Activated B cell treated with CpG ODN at 0.5 μM for 24 hours (primary cell): Measurements from ENCODE around the gene RTRAF. TPM values are rescaled to one million over a fixed set of nuclear protein-coding genes. Genes with fewer than 3 reads are reported as not detected.

Experiments used
- ATAC-seq: fragments of 200-7000 bp; cut with Tn5 transposase; one replicate; pipeline ENCODE4 v1.10.0; 2021; ENCODE audit warnings: low read depth, mild to moderate bottlenecking, moderate library complexity
- CTCF ChIA-PET: fragments of 350-600 bp; sonication (Branson Sonifier 250); formaldehyde crosslinking; loops from one replicate; lab custom pipeline; 2021; ENCODE audit warnings: antibody characterized with exemption; lab: Charles Lee
- POLR2A ChIA-PET: fragments of 350-600 bp; sonication (Branson Sonifier 250); formaldehyde crosslinking; loops from one replicate; lab custom pipeline; 2021; ENCODE audit warnings: antibody characterized with exemption; lab: Charles Lee
- DNase-seq: peaks from one replicate; pipeline ENCODE4 v3.0.0; 2022
- H3K27ac Mint-ChIP-seq: one replicate; pipeline ENCODE4 v1.8.0; 2020; ENCODE audit warnings: mixed read lengths
- H3K27me3 Mint-ChIP-seq: one replicate; pipeline ENCODE4 v1.8.0; 2021; ENCODE audit warnings: mixed read lengths
- H3K36me3 Mint-ChIP-seq: one replicate; pipeline ENCODE4 v1.8.0; 2021; ENCODE audit warnings: low read depth, mixed read lengths
- H3K4me1 Mint-ChIP-seq: one replicate; pipeline ENCODE4 v1.8.0; 2021; ENCODE audit warnings: mixed read lengths
- H3K4me3 Mint-ChIP-seq: one replicate; pipeline ENCODE4 v1.8.0; 2020; ENCODE audit warnings: mild to moderate bottlenecking, mixed read lengths
- H3K9me3 Mint-ChIP-seq: one replicate; pipeline ENCODE4 v1.8.0; 2020; ENCODE audit warnings: mixed read lengths
- CTCF ChIP-seq: fragments of 200-600 bp; IDR thresholded peaks from one replicate; pipeline ENCODE4 v1.8.0; 2022; ENCODE audit warnings: antibody characterized with exemption, mild to moderate bottlenecking
- intact Hi-C: fragments of 100-400 bp; cut with micrococcal nuclease; formaldehyde crosslinking; loops from one replicate; pipeline ENCODE4 v1.15.1; 2024
- total RNA-seq: library from RNA; stranded (reverse); gene quantifications from 2 replicates; pipeline ENCODE4 v1.2.3, GENCODE V29; 2022

RTRAF gene
- total RNA-seq, 1 donor from 2014 or later, result 160 TPM

DNA sequence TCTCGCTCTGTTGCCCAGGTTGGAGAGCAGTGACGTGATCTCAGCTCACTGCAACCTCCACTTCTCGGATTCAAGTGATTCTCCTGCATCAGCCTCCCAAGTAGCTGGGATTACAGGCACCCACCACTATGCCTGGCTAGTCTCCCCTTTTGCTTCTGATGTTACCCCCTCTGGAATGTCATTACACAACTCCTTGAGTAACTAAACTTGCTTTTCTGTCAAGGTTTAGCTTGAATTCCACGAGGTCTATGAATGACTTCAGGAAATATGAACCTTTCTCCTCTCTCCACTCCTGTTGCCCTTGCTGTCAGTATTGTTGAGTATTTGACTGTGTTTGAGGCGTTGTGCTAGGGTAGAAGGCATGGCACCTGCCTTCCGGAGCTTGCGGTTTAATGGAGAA is 16.8 kb upstream of the RTRAF start:
- Mint-ChIP-seq H3K4me1 (no peaks in the 10 kb centered on the region), H3K27ac (no peak overlapping the region), H3K27me3 (no peaks in the 10 kb centered on the region), H3K9me3 (no peaks in the 10 kb centered on the region), H3K4me3 (no peak overlapping the region), H3K36me3 (peaks cover 18% of the 10 kb centered on the region)
- intact Hi-C loops, result no loop called here
- CTCF ChIA-PET, result no interaction called here
- TF ChIP-seq CTCF, result no peak
- POLR2A ChIA-PET, result no interaction called here
- no peak for ATAC-seq
- no peak for DNase-seq

GRCh38 chr14:51977075-51977474 is 12.3 kb upstream of the RTRAF start:
- TF ChIP-seq CTCF, result no peak
- intact Hi-C loops, result loop anchor here (5.0 kb wide), 2 partner anchors 35 to 115 kb away; partner anchors contain the start of gene GNG2
- CTCF ChIA-PET, result interaction anchor here (1.3 to 4.7 kb wide), 4 partner anchors 95 to 694 kb away, joined by 3 to 42 read pairs (median 36); no protein-coding TSS in a partner anchor
- POLR2A ChIA-PET, result no interaction called here
- no peak for DNase-seq
- Mint-ChIP-seq H3K27ac (no peak overlapping the region), H3K4me3 (no peak overlapping the region), H3K9me3 (no peaks in the 10 kb centered on the region), H3K4me1 (peaks cover 6% of the 10 kb centered on the region), H3K36me3 (no peaks in the 10 kb centered on the region), H3K27me3 (no peaks in the 10 kb centered on the region)
- ATAC-seq, result no peak

- DNase-seq (no peak), ATAC-seq (no peak)
- H3K27ac Mint-ChIP-seq, result no peak overlapping the region
- no peak overlapping the region for H3K4me3 Mint-ChIP-seq
- intact Hi-C loops, result loop anchor here (1.0 to 5.0 kb wide), 7 partner anchors 36 to 695 kb away; partner anchors contain the start of gene GNG2
- H3K9me3 Mint-ChIP-seq, result peaks cover 2% of the 10 kb centered on the region
- TF ChIP-seq CTCF, result no peak
- POLR2A ChIA-PET, result no interaction called here
- H3K27me3 Mint-ChIP-seq, result no peaks in the 10 kb centered on the region
- peaks cover 6% of the 10 kb centered on the region for H3K4me1 Mint-ChIP-seq
- no peaks in the 10 kb centered on the region for H3K36me3 Mint-ChIP-seq
- CTCF ChIA-PET, result interaction anchor here (0.6 to 4.7 kb wide), 20 partner anchors 10 to 821 kb away, joined by 3 to 42 read pairs (median 5); partner anchors contain the start of genes GNG2, NID2 and RTRAF
Measured at GRCh38 chr14:51978681-51979085, 10.7 kb upstream of the RTRAF start.

DNA sequence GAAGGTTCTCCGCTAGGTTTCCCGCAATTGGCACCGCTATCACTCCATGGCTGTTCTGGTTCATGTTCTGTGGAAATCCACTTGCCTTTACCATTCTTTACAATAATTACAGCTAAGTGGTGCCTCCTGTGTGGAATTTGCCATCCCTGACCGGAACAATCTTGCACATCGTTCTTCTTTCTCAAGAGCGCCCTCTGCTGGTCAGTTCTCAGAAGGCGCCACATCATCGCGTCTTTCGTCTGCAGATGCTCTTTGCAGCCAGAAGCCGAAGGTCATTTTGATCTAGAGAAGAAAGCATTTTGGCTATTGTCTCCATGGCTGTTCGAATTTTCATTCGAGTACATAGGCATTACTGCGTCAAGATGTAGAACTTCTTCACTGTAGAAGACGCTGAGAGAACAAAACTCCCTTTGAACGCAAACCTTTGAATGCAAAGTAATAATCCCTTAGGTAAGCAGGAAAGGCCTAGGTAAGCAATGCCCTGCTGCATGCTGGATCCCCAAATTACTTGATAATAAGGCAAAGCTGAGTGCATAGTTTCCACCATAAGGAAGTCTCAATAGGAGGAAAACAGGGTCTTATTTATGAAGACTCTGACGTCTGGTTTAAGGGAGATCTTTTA is 10.1 kb upstream of the RTRAF start:
- Mint-ChIP-seq H3K9me3 (peaks cover 4% of the 10 kb centered on the region), H3K27me3 (no peaks in the 10 kb centered on the region), H3K4me1 (peaks cover 6% of the 10 kb centered on the region), H3K4me3 (no peak overlapping the region), H3K36me3 (no peaks in the 10 kb centered on the region), H3K27ac (no peak overlapping the region)
- TF ChIP-seq CTCF, result peak; percentile 37
- DNase-seq (peak; percentile 68), ATAC-seq (peak; percentile 75)
- intact Hi-C loops, result loop anchor here (1.0 to 5.0 kb wide), 7 partner anchors 37 to 696 kb away; partner anchors contain the start of gene GNG2
- ChIA-PET CTCF (interaction anchor here (0.7 to 4.7 kb wide), 17 partner anchors 10 to 822 kb away, joined by 3 to 42 read pairs (median 5); partner anchors contain the start of genes GNG2, NID2 and RTRAF), POLR2A (no interaction called here)

GRCh38 chr14:51981218-51981854 is 8.0 kb upstream of the RTRAF start:
- POLR2A ChIA-PET, result no interaction called here
- Mint-ChIP-seq H3K4me3 (no peak overlapping the region), H3K4me1 (peaks cover 6% of the 10 kb centered on the region), H3K27me3 (no peaks in the 10 kb centered on the region), H3K27ac (no peak overlapping the region), H3K36me3 (no peaks in the 10 kb centered on the region), H3K9me3 (peaks cover 4% of the 10 kb centered on the region)
- DNase-seq, result no peak
- CTCF ChIA-PET, result interaction anchor here (1.2 to 4.7 kb wide), 5 partner anchors 15 to 698 kb away, joined by 4 to 42 read pairs (median 11); no protein-coding TSS in a partner anchor
- no peak for ATAC-seq
- no peak for TF ChIP-seq CTCF
- intact Hi-C loops, result no loop called here
